HG03066 (cell line): ENCODE measurements around the gene SNORC.

Experiments
- ATAC-seq: cut with Tn5 transposase; IDR thresholded peaks from one replicate; pipeline ENCODE4 v1.9.1; 2021; ENCODE audit warnings: low read depth; ENCODE audit not compliant: unreplicated experiment

SNORC gene

DNA sequence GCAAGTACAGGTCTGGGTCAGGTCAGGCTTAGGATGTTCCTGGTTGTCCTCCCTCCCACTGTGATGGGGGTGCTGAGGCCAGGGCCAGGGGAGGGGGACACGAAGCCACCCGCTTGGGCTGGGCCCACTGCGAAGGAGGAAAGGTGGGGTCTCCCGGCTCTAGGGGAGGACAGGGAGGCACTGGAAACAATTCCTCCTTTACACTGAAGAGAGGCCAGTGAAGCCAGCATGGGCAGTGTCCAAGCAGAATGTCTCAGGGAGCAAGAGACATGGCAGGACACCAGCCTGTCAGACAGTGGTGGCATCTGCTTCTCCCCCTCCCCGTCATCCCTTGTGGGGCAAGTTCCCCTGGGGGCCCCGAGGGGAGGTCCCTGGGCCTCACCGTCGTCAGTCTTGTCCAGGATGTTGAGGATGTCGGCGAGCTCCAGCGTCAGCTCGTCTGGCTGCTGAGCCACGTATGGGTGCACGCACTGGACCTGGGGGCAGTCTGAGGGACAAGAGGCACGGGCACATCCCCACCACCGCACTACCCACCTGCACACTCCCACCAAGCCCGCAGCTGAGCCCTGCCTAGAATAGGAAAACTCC, 10.8 kb downstream of the SNORC start:
- ATAC-seq, result no peak

DNA sequence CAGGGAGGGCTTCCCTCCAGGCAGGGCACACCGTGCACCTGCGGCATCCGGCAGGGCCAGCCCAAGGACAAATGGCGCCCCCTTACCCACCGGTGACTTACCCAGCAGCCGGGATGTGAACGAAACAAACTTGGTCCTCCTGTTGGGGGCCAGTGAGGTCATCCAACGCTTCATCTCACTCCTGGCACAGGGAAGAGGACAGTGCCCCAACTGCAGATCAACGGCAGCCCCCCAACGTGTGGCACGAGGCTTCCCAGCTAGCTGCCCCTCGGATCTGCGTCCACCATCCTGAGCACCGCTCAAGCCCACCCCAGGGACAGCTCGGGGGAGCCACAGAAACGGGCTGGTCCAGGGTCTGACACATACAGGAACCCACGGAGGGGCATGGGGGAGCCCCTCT, 12.0 kb downstream of the SNORC start:
- no peak for ATAC-seq

DNA sequence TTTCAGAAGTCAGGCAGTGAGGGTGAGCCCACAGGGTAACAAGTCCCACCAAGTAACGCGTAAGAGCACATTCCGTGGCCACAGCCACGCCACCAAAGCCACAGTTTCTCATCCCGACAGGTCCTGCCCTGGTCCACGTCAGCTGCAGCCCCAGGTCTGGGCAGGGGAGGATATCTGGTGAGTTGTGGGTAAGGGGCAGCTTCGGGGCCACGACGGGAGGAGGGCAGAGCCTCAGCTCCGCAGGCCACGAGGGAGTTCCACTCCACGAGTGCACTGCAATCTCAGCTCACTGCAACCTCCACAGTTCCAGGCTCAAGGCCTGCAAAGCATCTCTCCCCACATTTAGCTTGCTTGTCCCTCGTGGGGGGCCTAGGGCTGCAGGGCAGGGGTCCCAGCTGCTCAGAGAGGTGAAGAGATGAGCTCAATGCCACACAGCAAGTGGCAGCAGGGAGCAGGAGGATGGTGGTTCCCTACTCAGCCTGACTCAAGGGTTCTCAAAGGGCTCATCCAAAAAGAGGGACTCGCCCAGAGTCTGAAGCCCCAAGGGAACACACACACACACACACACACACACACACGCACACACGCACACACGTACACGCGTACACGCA, 12.5 kb downstream of the SNORC start:
- ATAC-seq, result no peak

DNA sequence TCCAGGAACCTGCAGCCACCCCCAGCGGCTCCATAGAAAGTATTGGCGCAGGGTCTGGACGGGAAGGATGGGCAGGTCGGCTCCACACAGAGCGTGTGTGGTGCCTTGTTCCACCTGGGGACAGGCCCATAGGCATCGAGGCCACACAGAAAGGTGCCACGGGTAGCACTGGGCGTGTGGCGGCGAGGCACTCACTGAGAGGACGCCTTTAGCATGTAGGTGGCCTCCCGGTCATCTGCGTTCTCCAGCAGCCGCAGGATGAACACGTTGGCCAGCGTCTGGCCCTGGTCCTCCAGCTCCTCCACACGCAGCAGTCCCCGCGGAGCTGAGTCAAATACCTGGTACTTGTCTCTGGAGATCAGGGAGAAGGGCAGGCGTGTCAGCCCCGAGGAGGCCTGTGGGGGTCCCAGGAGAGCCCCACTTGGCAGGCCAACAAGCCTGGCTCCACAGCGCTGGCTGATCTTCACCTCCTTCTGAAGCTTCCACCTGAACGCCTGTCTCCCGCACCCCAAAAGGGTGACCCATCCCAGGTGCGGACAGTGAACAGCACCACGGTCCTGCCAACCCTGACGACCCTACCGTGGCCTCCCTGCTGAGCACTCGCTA, 13.2 kb downstream of the SNORC start:
- ATAC-seq, result no peak

DNA sequence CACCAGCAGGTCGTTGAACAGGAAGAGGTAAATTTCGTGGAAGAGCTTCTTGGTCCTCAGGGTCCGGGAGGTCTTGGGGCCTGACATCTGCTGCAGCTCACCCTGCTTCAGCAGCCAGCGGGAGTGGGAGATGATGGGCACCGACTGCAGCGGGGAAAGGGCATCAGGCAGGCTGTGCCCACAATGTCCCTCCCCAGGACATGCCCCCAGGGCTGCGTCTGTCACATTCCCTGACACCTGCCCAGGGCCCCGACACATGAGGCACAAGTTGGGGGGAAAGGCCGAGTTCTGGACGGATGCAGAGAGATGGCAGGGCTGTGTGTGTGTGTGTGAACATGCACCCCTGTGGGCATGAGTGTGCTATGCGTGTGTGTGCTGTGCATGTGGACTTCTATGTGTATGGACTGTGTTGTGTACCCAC, 13.9 kb downstream of the SNORC start:
- no peak for ATAC-seq

DNA sequence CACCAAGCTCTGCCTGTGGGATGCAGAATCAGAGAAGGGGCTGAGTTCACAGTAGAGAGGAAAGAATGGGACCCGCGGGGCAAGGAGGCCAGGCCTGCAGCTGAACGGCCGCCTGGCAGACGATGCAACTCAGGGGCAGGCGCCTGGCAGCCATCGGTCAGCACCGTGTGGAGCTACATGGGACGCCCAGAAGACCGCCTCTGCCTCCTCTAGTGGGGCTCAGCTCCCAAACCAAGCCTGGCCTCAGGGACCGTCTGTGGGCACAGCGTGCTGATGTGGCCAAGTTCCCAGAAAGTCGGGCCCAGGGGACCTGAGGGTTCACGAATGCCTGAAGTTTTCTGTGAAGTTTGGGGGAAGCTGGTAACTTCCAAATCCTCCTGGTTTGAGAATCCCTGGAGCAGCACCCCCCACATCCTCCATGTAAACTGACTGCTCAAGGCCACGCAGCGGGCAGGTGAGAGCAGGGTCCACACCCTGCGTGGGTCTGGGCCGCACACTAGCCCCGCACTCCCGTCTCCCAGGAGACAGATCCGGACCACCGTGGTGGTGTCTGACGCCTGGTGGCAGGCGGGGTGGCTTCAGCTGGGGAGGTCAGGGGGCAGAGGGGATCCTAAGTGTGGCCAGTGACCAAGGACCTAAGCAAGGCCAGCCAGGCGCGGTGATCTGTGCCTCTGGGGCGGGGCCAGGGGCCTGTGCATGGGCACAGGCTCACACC, 14.6 kb downstream of the SNORC start:
- no peak for ATAC-seq

DNA sequence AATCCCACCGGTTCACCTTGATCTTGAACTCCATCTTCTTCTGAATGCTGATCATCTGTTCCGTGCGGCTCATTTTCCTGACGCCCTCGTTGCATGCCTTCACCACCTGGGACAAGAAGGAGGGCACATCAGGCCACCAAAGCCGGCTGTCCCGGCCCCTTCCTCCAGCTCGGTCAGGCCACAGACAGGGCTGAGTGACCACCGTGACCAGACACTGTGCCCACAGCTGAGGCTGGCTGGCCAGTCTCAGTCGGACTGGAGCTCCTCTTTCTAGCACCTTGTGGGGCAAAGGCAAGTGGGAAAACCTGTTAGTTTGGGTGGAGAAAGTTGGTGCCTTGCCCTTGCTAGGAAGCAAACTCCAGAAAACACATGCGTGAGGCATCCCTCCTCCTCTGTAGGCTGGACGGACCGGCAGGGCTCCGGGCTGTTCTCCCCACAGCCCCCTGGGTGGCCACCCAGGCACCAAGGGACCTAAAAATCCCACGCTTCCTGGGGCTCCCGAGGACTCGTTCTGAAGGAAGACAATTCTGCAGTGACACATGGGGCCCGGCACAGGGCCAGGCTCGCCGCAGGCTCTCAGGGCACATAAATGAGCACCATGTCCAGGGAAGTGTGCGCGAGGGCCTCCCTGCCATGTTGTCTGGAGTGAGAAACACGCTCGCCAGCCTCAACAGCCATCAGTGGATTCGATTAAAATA, 15.3 kb downstream of the SNORC start:
- ATAC-seq, result no peak

DNA sequence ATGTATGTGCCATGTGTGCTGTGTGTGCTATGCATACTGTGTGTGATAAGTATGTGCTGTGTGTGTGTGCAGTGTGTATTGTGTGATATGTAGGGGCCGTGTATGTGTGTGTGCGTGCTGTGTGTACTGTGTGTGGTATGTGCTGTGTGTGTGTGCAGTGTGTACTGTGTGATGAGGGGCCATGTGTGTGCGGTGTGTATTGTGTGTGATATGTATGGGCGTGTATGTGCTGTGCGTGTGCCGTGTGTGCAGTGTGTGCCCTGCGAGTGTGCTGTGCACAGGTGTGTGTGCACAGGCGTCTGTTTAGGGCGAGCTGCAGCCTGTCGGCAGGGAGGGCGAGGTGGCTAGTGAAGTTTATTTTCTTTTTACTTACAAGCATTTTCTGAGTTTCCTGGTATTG, 16.1 kb downstream of the SNORC start:
- ATAC-seq, result no peak

DNA sequence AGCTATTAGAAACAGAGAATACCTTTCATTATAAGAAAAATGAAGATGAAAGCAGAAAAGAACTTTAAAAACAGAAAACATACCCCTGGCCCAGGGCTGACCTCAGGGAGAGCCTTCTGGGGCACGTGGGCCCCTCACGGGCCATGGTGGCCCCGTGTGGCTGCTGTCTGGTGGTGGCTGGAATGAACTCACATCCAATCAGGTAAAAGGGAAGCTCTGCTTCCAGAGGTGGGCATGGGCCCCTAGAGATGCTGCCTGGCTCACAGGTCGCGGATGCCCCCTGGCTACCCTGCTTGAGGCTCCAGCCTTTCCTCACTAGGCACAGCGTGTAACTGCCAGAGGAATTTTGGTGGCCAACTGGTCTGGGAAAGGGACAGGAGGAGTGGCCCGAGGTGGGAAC, 16.6 kb downstream of the SNORC start:
- ATAC-seq, result no peak

DNA sequence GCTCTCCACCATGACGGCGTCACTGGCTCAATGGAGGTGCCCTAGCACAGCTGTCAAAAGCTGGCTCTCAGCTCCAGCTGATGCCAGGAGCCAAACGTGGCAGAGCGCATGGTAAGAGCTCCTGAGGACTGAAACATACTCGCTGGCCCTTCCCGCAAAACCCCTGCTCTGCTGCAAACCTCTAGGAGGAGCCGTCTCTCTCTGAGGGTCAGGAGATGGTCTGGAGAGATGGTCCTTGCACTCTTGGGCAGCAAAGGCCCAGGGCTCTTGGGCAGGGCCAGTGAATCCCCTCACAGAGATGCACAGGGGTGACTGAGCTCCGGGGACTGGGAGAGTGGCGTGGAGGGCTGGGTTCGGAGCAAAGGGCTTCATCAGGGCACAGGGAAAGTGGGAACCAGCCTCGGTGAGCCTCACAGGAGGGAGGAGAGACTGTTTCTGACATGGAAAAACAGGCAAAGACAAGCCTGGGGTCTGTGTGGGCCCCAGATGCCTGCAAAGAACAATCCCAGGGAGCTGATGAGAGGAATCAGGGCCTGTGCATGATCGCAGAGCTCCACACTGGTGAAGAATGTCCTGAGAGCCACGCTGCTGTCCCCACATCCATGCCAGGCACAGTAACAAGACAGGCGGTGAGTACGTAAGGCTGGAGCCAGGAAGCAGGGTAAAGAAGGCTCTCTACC, 17.2 kb downstream of the SNORC start:
- ATAC-seq, result no peak

DNA sequence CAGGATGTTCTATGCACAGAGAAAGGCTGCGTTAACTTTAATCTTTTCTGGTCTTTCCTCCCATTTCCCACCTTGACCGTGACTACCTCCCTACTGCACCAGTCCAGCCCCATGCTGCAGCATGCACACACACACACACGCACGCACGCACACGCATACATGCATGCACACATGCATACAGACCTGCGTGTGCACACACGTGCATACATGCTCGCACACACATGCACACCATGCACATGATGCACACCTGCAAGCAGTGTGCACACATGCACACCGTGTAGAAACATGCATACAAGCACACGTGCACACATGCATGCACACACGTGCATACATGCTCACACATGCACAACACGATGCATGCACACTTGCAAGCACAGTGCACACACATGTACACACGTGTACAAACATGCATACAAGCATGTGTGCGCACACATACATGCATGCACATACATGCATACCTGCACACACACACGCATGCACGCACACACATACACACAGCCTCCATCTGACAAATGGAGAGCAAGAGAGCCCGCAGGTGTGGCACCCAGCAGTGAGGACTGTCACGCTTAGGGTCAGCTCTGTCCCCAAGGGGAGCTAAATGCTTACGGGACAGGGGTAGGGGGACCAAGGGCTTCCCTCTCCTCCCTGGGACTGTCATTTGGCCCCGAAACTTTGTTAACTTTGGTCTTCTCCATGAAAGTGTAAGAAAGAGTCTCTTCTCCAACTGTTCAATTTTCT, 18.2 kb downstream of the SNORC start:
- ATAC-seq, result no peak

DNA sequence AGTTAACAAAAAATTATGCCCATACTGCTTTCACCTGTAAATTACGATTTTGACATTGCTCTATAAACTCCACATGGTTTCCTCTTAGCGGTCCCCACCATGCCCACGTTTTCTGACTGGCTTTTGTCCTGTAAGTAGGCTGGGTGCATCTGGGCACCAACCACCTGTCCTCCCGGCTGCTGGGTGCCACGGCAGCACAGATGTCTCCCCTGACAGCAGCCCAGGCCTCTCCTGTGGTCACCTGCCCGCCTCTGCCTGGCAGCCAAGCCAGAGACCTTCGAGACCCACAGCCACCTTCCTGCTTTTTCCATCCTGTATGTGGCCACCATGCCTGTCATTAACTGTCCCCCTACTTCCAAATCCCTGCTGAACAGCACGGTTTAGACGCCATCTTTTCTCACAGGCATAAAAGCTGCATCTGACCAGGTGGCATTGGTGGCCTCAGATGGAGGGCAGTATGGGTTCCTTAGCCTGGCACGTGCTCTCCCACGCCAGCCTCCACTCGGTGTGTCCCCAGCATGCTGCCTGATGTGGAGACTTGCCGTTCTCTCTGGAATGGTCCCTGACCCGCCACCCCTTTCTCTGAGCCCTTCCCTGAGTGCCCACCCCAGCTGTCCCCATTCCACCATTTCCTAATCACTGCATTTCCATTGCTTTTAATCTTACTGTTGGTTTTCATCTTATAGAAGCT, 18.9 kb downstream of the SNORC start:
- ATAC-seq, result no peak

DNA sequence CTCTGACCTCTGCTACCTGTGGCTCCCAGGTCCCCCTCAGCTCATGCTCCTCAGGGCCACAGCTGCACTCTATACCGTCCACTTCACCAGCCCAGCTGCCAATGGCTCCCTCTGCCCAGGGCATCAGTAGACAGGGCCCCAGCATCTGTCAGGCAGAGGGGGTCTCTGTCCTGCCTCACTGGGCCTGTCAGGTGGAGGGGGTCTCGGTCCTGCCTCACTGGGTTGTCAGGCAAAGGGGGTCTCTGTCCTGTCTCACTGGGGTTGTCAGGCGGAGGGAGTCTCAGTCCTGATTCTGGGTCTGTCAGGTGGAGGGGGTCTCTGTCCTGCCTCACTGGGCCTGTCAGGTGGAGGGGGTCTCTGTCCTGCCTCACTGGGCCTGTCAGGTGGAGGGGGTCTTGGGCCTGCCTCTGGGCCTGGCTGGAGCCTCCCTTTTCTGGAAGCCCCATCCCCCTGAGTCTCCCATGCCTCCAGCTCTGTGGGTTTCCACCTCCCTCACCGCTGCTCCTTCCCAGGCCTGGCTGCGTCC, 19.9 kb downstream of the SNORC start:
- no peak for ATAC-seq

DNA sequence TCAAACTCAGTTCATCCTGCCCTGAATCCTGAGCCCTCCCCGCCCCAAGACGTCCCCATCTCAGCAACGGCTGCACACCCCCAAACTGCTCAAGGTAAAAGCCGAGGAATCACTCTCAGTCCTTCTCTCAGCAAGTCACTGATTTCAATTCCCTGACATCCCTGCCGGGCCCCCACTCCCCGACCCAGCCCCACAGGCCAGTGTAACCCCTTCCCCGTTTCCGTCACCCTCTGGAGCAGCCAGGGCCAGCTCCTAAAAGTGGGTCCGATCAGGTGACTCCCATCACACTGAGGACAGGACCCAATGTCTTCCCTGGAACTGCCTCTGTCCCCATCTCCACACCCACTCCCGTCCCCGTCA, 20.5 kb downstream of the SNORC start:
- no peak for ATAC-seq

DNA sequence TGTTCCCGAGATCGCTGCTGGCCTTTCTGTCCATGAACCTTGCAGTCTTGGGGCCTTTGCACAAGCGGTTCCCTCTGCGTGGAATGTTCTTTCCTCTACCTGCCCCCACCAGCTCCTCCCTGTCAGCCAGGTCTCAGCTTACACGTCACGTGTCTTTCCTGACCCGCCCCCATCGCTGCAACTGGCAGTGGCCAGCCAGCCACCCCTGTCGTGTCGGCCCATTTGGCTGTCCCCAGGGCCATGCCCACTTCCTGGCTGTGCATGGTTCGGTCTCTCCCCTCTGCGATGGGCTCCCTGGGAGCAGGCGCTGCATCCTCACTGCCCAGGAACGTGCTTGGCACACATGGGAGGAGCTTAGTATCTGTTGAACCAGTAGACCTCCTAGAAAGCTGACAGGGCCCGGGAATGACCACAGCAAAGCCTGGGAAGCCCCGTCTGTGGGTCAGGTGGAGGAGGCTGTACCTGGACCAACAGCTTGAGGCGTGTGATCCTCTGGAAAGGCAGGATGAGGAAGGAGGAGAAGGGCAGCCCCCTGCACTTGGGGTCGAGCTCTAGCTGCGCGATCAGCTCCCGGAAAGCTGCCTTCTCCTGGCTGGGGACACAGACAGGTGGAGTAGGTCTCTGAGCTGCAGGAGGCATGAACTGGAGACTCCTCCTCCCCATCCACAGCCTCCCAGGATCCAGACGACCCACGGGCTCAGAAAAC, 21.0 kb downstream of the SNORC start:
- no peak for ATAC-seq

DNA sequence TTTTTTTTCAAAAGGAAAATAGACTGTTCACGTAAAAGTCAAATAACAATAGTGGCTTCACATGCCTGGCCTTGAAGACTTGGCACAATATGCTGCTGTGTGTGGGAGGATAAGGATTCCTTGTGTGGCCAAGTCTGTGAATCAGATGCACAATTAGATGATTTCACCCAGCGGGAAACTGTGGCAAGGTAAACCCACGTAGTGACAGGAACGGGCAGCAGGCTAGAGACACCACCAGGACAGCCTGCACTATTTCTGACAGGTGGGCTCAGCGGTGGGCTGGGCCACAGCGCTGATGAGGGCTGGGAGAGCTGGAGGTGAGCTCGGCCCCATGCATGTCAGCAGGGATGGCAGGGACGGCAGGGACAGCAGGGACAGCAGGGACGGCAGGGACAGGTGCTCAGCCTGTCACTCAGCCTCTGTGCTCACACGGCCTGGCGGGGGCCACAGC, 21.6 kb downstream of the SNORC start:
- ATAC-seq, result no peak

DNA sequence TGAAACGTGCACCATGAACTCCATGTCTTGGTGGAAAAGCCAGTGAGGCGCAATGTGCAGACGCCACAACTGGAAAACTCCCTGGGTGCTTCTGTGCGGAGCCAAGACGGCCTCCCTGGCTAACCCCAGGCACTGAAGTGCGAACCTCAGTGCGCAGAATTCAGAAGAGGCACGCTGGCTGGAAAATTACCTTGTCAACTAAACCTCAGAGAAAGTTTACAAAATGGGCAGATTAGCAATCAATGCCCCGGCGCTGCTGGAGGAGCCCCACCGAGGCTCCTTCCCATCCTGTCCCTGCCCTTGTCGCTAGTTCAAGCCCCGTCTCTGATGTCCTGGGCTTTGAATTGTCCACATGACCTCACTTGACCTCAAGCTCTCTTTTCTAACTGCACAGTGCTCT, 22.2 kb downstream of the SNORC start:
- ATAC-seq, result no peak

DNA sequence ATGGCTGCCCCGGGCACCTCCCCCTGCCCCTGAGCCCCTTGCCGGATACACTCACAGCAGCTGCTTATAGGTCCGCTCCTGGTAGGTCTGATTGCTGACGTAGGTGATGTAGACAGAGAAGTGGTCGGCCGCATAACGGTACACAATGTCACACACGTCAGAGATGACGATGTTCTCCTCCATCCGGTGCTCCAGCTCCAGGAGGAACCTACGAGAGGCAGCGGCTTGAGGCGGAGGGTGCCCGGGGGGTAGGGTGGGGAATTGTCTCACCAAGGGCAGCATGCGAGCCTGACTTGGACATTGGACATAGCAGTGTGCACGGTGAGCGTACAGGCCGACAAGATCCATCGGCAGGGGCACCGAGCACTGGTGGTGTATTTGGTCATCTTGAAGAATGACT, 22.8 kb downstream of the SNORC start:
- no peak for ATAC-seq

DNA sequence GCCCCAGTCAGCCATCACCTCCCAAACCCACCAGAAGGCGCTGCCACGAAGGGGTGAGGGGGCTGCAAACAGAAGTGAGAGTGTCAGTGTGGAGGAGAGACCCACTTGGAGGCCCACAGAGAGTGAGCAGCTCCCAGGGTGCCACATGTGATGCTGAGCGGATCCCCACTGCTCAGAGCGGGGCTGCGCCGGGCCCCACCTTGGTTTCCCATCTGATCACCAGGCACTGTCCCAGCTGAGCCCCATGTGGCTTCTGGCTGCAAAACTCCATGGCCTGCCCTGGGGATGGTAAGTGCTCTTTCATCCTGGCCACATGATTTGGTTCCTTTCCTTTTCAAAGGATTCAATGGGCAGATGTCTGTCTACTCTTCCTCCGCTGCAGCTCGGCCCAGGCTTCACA, 23.8 kb downstream of the SNORC start:
- ATAC-seq, result no peak
